Ecto neural progenitor cell (in vitro differentiated cells): ENCODE measurements around the gene TMEM147.

ENCODE experiments used
- DNase-seq: peaks from one replicate; pipeline ENCODE4 v3.0.0-alpha.2; 2018; ENCODE audit warnings: low spot score

The TMEM147 gene

DNA sequence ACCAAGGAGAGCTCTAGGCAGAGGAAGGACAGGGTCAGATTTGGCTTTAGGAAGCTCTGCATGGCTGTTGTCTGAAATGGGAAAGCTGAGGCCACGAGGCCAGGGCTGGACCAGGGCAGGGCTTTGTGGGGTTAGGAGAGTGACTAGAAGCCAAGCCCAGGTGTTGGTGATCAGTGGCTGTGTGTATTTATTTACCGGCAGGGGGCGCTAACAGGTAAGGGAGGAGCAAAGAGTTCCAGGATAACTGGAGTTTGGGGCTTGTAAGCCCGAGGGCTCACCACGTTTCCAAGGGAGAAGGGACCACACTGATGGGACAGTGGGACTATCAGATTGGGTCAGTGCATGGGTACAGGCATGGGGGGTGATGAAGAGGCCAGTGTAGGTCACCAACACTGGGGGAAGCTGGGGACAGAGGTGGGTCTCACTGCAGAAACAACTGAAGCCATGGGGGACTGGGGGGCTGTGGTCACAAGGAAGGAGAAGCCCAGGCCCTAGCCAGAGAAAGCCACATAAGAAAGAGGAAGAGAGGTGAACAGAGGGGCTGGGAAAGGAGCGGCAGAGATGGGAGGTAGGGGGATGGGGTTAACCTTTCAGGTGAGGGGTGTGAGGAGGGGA, 3.9 kb downstream of the TMEM147 start:
- peak; percentile 67 for DNase-seq

DNA sequence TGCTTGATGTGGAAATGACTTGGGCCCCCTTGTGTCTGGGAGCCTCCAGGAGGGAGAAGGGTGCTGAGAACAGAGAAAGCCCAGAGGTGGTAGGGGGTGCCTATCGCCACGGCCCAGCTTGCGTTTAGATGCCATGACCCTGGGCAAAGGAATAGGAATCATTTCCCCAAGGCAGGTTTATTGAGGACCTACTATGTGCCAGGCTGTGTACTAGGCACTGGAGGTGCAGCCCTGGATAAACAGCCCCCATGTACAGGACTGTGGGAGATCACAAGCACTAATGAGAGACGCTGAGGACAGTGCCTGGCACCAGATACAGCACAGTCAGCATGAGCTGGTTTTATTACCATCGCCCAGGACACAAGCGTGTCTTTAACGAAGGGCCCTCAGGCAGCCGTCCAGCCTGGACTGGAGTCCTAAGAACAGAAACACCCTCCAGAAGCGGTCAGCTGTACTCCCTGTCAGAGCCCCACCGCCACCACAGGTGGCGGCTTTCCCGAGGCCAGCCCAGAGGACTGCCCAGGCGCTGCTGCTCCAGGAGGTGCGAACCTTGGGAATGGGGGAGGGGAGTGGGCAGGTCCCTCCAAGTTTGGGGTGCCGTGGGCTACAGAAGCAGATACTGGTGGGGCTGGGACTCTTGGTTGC, 4.6 kb downstream of the TMEM147 start:
- DNase-seq: no peak

DNA sequence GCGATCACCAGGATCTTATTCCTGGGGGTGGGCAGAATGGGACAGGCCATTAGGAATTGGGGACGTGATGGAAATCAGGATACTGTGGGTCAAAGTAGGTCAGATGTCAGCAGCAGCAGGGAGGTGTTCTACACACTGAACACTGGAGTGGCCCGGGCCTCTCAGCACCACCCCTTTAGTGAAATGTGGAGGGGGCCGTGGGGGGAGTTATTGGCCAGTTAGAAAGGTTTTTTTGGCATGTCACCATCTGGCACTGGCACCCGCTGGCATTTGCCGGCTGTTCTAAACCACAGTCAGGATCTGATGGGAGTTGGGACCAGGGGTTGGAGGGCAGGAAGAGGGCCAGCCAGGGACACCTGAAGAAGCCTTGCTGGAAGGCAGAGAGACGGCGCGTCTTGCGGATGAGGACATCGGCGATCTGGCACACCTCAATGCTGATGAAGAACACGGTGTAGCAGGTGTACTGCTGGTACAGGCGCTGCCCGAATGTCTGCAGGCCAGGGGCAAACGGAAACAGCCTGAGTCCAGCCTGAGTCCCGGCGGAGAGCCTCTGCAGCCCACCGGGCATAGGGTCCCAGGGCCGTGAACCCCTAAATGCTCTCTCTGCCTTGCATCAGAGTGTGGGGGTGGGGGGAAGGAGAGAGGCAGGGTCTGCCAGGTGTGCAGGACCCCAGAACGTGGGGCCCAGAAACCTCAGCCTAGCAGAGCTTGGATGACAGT, 5.8 kb downstream of the TMEM147 start:
- DNase-seq: no peak

DNA sequence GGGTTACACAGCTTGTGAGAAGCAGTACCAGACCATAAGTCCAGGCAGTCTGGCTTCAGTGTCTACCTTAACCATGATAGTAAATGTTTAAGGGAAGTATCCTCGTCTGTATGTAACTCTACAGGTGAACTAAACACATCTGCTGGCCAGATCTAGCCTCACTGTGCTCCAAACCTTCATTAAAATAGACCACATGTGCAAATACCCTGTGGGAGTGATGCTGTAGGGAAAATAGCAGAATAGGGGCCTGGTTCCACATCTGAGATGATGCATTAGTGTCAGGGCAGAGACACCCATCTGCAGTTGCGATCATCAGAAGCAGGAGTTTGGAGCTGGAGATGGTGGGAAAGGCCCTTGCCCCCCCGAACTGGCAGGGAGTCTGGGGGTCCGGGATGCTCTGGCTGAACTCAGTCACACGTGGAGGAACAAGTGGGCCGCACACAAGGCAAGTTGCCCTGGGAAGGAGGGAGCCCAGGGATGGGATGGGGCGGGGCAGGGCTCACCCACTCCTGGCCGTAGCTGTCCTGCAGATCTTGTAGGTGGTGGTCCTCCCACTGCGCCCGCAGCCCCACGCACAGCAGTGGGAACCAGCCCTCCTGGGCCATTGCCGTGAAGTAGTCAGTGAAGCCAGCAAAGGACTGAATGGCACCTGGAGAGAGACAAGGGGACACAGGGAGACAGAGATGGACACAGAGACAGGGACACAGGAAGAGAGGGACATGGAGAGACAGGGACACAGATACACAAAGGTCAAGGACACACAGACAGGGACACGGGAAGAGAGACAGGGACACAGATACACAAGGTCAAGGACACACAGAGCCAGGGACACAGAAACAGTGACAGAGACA, 7.3 kb downstream of the TMEM147 start:
- DNase-seq: no peak

DNA sequence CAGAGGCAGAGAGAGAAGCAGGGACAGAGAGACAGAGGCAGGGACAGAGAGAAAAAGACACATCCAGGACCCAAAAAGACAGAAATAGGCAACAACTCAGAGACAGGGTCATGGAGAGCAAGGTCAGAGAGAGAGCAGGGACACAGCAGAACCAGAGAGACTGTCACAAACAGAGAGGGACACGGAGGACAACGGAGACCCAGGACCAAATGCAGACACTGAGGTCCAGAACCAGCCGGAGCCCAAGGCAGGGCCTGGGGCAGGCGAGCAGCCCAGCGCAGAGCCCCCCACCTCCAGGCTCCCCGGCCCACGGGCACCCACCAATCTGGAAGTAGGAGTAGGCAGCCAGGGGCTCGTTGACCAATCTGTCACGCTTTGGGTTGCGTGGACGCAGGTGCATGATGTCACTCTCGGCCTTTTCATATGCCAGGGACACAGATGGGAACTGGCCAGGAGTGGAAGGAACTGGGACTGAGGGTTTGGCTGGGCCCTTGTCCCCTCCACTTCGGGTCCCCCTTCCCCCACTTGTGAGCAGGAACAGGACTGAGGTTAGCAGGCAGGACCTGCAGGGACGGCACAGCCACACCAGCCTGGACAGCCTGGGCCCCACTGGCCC, 8.1 kb downstream of the TMEM147 start:
- no peak for DNase-seq

DNA sequence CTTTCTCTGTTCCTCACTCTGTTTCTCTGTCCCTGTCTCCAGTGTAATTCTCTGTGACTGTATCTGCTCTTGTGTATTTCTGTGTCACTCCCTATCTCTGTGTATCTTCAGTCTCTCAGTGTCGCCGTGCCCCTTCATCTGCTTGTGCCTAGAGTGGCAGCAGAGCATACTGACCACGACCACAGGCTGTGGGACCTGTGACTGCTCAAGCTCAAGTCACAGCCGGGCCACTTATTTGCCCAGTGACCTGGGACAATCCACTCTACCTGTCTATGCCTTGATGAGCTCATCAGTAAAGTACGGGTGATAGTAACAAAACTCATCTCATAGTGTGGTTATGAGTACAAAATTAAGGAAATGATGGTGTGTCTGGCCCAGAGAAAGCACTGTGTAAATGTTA, 8.7 kb downstream of the TMEM147 start:
- DNase-seq: no peak

DNA sequence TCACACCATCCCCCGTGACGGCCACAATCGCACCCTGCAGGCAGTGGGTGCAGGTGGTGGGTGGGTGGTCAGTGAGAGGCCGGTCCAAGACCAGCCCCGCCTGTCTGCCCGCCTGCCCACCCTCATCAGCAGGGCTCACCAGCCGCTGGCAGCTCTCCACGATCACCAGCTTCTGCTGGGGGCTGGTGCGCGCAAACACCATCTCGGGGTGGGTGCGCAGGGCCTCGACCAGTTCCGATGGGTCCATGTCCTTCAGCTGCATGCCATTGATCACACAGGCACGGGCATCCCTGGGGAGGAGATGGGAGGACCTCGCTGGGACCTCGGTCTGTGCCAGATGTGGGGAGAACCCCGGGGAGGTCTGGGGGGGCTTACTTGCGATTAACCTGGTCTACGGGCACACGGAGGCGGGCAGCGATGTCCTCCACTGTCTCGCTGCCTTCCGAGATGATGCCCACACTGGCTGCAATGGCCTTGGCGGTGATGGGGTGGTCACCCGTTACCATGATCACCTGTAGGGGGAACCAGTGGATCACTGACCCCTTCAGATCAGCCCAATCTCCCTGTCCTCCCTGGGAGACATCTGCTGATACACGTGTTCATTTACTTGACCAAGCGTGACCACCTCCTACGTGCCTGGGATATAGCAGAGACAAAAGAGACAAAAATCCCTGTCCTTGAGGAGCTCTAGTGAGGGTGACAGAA, 10.0 kb downstream of the TMEM147 start:
- peak; percentile 60 for DNase-seq

DNA sequence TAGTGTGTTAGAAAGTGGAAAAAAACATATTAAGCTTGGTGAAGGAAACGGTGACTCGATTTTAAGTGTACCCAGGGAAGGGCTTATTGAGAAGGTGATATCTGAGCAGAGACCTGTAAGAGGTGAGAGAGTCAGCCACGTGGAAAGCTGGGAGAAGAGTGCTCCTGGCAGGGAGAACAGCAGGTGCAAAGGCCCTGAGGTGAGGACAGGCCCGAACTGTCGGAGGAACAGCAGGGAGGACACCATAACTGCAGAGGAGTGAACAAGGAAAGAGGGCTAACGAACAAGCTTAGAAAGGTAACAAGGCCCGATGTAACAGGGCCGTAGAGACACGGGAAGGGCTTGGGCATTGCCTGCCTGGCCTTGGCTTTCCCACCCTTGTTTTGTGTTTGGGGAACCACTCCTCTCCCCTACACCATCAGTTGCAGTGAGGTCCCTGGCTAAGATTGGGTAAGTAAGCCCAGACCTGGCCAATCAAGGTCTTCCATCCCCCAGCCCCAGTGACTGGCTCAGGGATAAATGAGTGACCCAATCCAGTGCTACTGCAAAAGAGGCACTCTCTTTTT, 10.7 kb downstream of the TMEM147 start:
- no peak for DNase-seq

DNA sequence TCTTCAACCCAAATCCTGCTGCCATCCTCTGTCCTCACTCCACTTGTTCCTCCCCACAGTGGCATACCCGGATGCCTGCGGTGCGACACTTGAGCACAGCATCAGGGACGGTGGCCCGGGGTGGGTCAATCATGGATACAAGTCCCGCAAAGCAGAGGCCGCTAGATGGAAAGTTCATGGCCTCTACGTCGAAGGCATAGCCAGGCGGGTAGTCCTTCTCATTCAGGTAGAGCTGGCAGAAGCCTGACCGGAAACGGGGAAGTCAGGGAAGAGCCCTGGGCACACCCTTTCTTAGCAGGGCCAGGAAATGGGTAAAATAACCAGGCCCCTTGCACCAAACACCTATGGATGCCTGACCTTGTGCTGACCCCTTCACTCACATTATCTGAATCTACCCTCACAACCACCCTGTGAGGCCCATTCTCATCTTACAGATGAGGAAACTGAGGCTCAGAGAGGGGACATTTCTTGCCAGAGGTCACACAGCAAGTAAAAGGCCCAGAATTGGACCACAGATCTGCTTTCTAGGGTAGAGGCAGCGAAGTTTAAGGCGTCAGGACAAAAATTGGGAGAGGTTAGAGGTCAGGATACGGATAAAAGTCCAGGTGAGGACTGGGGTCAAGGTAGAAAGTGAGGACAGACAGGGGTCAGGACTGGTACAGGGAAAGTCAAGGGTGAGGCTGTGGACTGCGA, 11.6 kb downstream of the TMEM147 start:
- peak; percentile 45 for DNase-seq

DNA sequence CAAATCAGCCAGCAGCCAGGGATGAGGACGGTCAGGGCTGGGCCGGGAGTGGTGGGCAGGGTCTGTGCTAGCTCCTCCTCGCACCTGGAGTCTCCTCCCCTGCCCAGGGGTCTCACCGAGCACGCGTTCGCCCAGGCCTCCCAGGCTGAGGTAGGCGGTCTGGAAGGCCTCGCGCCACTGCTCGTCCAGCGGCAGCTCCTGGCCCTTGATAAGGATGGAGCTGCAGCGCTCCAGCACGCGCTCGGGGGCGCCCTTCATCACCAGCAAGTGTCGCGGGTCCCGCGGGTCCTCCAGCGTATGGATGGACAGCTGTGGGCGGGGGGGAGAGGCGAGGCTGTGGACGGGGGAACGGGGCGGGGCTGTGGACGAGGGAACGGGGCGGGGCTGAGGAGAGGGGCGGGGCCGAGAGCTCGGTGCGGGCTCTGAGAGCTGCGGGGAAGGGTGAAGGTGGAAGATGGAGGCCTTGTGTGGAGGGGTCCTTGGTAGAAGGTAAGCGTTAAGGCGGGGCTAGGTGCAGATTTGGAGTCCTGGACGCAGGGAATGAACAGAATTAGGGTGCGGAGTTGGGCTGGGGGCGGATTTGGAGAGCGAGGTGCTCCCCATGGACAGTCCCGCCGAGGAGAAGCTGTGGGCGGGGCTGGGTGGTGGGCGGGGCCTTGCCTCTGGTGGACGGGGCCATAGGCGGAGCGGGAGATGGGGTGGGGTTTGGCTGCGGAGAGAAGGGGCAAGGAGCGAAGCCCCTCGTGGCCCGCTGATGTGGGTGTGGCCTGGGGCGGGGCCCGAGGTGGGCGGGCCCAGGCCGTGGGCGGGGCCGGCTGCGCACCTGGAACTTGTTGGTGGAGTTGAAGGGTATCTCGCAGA, 12.3 kb downstream of the TMEM147 start:
- DNase-seq: peak; percentile 96

DNA sequence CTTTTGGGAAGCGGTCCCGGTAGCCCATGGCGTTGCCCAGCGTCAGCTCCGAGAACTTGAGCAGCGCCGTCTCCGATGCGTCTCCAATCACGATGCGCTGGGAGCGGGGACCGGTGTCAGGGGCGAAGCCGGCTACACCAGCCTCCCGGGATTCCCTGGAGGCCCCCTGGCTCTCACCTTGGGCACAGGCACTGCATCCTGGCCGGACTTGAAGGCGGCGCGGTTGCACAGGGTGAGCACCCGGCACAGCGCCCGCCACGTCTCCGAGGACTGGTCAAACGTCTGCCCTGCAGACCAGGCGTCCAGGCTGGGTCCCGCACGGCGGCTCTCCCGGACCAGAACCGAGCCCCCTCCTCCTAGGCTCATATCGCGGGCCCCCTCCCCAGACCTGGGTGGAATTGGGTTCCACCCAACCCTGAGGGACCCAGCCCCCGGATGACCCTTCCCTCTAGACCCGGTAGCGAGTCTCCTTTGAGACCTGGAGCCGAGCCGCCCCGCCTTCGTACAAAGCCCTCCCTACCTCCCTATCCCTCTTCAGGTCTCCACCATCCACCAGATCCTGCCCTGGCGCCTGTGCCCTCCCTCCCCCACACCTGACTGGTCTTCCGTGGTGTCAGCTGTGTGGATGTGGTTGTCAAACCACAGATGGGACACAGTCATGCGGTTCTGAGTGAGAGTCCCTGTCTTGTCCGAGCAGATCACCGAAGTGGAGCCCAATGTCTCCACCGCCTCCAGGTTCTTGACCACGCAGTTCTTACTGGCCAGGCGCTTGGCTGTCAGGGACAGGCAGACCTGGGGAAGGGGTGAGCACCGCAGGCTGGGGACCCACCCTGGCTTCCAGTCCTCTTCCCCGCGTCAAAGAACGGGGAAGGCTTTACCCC, 13.2 kb downstream of the TMEM147 start:
- peak; percentile 43 for DNase-seq

DNA sequence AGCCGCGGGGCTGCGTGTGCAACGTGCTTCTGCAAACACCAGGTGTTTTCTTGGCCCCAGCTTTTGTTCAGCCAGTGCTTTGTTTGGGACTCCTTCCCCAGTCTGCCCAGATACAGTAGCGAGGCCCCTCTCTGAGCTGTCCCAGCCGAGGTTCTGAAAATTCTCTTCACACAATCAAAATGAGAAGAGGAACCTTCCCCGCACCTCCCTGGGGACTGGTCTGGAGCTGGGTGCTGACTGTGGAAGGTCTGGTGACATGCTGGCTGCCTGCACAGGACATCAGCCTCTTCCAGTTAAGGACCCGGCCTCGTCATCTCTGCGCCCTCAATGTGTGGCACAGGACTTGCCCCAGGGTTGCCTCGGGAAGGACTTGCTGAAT, 13.8 kb downstream of the TMEM147 start:
- DNase-seq: no peak

DNA sequence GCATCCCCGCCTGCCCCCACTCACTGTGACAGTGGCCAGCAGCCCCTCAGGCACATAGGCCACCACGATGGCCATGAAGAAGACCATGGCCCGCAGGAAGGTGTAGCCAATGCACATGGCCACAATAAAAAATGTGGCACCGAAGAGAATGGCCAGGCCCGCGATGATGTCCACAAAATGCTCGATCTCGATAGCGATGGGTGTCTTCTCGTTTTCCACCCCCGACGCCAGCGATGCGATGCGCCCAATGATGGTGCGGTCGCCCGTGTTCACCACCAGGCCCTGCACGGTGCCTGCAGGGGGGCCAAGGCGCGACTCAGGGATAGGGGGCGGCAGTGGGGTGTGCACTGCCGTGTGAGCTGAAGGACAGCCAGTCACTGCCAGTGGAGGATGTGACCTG, 14.4 kb downstream of the TMEM147 start:
- DNase-seq: peak; percentile 37

DNA sequence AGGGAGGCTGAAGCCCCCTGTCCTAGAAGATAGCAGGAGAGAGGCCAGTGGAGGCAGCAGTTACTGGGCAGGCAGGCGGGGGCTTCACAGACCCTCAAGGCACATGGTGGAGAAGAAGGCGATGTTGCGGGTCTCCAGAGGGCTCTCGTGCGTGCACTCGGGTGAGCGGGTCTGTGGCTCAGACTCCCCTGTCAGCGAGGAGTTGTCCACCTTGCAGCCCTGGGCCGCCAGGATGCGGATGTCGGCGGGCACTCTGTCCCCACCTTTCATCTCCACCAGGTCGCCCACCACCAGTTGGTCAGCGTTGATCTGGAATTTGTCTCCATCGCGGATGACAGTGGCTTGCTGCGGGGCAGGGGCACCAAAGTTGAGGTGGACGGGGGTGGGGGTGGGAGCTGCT, 14.8 kb downstream of the TMEM147 start:
- no peak for DNase-seq

DNA sequence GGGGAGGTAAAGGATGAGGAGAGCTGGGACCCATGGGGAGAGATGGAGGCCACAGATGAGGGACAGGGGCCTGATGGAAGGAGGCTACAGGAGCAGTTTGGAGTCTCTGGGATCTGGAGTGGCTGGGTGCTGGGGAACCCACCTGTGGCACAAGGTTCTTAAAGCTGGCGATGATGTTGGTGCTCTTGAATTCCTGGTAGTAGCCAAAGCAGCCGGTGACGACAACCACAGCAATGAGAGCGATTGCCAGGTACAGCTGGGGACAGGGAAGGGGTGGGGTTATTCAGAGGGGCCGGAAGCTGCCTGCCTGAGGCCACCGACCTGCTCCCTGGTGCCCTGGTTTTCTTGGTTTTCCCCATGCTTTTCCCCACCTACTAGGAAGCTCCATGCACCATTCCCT, 15.3 kb downstream of the TMEM147 start:
- DNase-seq: no peak

DNA sequence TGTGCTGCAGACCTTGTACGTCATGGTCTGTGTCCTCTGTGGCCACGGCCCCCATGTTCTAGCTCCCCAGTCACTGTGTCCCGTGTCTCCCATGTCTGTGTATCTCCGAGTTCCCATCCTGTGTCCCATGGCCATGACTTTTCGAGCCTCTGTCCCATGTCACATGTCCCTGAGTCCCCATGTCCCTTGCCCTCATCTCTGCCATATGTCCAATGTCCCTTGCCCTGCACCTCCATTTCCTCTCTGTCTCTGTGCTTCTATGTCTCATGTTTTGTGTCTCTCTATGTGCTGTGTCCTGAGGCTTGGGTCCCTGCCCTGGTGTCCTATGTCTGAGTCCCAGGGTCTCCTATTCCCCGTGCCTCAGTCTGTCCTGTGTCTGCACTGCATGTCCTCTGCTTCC, 16.0 kb downstream of the TMEM147 start:
- DNase-seq: no peak

DNA sequence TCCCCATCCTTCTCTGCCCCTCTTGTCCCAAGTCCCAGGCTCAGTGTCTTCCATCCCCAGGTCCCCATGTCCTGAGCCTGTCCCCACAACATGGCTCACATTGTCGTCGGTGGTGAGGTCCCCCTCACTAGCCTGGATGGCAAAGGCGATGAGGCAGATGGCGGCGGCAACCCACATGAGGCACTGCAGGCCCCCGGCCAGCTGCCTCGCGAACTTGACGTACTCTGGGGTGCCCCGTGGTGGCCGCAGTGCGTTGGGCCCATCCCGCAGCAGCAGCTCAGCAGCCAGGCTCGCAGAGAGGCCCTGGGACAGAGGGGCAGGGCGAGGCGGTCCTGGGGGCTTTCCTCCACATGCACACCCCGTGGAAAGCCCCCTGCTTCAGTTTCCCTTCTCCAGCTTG, 16.9 kb downstream of the TMEM147 start:
- no peak for DNase-seq

DNA sequence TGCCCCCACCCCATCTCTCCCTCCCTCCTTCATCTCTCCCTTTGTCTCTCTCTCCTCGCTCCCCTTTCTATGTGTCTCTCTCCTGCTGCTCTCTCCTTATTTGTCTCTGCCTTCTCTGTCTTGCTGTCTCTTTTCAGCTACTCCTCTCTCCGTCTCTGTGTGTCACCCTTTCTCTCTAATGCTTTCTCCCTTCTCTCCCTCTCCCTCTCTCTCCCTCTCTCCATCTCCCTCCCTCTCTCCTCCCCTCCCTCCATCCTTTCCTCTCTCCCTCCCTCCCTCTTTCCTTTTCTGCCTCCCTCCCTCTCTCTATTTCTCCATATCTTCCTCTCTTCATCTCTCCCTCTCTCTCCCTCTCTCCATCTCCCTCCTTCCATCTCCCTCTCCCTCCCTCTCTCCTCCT, 17.4 kb downstream of the TMEM147 start:
- no peak for DNase-seq
